ENCODE data around the gene ZNF619. TPM values are rescaled to one million over a fixed set of nuclear protein-coding genes. Genes with fewer than 3 reads are reported as not detected.
A peak's percentile ranks its signal among the peaks of the same experiment; 100 is the strongest.
"Not testable (repeated sequence)": the region's sequence is repeated elsewhere in the genome, so short reads cannot be mapped to it uniquely, and the experiment has no call there.

The ZNF619 gene
- total RNA-seq (2014; rRNA removed; shearing (Covaris generic); ENCODE audit: low replicate concordance): 0.79 and 2.2 TPM in 2 replicates

GRCh38 chr3:40476478-40477470 lies at the start of gene ZNF619:
ZNF619 (plus strand) TSS chr3:40477122; CDS start chr3:40477980, 858 bp downstream.
- H3K36me3 ChIP-seq: no peaks in the 10 kb centered on the region
- no peaks in the 10 kb centered on the region for H3K27me3 ChIP-seq
- peak; percentile 54 for DNase-seq
- H3K4me3 ChIP-seq: peak within 1 kb of the TSS; percentile 70
- H3K9me3 ChIP-seq: no peaks in the 10 kb centered on the region

- H3K27me3 ChIP-seq: no peaks in the 10 kb centered on the region
- H3K36me3 ChIP-seq: no peaks in the 10 kb centered on the region
- no peak overlapping the region for H3K4me3 ChIP-seq
- DNase-seq: no peak
- no peaks in the 10 kb centered on the region for H3K9me3 ChIP-seq
Measured at GRCh38 chr3:40432793-40433192, 44.1 kb upstream of the ZNF619 start.

- no peak for DNase-seq
Measured at GRCh38 chr3:40437889-40438288, 39.0 kb upstream of the ZNF619 start.

GRCh38 chr3:40445062-40445461 lies 31.9 kb upstream of the ZNF619 start:
- H3K36me3 ChIP-seq: no peaks in the 10 kb centered on the region
- H3K27me3 ChIP-seq: no peaks in the 10 kb centered on the region
- no peak overlapping the region for H3K4me3 ChIP-seq
- H3K9me3 ChIP-seq: no peaks in the 10 kb centered on the region
- no peak for DNase-seq

More at GRCh38 chr3:40437889-40438288, 39.0 kb upstream of the ZNF619 start:
- no peaks in the 10 kb centered on the region for H3K27me3 ChIP-seq
- H3K36me3 ChIP-seq: no peaks in the 10 kb centered on the region
- H3K9me3 ChIP-seq: no peaks in the 10 kb centered on the region
- H3K4me3 ChIP-seq: no peak overlapping the region

GRCh38 chr3:40445880-40446279 lies 31.0 kb upstream of the ZNF619 start:
- Histone ChIP-seq H3K4me3 (no peak overlapping the region), H3K9me3 (no peaks in the 10 kb centered on the region), H3K27me3 (no peaks in the 10 kb centered on the region), H3K36me3 (no peaks in the 10 kb centered on the region)
- no peak for DNase-seq

- no peaks in the 10 kb centered on the region for H3K36me3 ChIP-seq
- no peak overlapping the region for H3K4me3 ChIP-seq
- no peak for DNase-seq
- H3K27me3 ChIP-seq: no peaks in the 10 kb centered on the region
- no peaks in the 10 kb centered on the region for H3K9me3 ChIP-seq
Measured at GRCh38 chr3:40450438-40450837, 26.5 kb upstream of the ZNF619 start.

- H3K9me3 ChIP-seq: no peaks in the 10 kb centered on the region
- H3K4me3 ChIP-seq: no peak overlapping the region
- no peaks in the 10 kb centered on the region for H3K36me3 ChIP-seq
- H3K27me3 ChIP-seq: no peaks in the 10 kb centered on the region
- DNase-seq: no peak
Measured at GRCh38 chr3:40451551-40451950, 25.4 kb upstream of the ZNF619 start.

- H3K4me3 ChIP-seq: peak overlapping the region; percentile 69; the same call in 1 of the 2 replicates
- H3K9me3 ChIP-seq: no peaks in the 10 kb centered on the region
- H3K27me3 ChIP-seq: no peaks in the 10 kb centered on the region
- no peaks in the 10 kb centered on the region for H3K36me3 ChIP-seq
- DNase-seq: no peak
Measured at GRCh38 chr3:40452057-40452456, 24.9 kb upstream of the ZNF619 start.

GRCh38 chr3:40452562-40452875 lies 24.4 kb upstream of the ZNF619 start:
- H3K27me3 ChIP-seq: no peaks in the 10 kb centered on the region
- no peaks in the 10 kb centered on the region for H3K9me3 ChIP-seq
- peak overlapping the region; percentile 69 for H3K4me3 ChIP-seq
- peaks cover under 1% of the 10 kb centered on the region for H3K36me3 ChIP-seq
- DNase-seq: no peak

- Histone ChIP-seq H3K27me3 (no peaks in the 10 kb centered on the region), H3K36me3 (peaks cover 6% of the 10 kb centered on the region), H3K4me3 (peak overlapping the region; percentile 69), H3K9me3 (no peaks in the 10 kb centered on the region)
- DNase-seq: peak; percentile 96
Measured at GRCh38 chr3:40452876-40453730, 23.8 kb upstream of the ZNF619 start.

GRCh38 chr3:40453933-40454332 lies 23.0 kb upstream of the ZNF619 start:
- Histone ChIP-seq H3K9me3 (no peaks in the 10 kb centered on the region), H3K36me3 (peaks cover 15% of the 10 kb centered on the region), H3K4me3 (peak overlapping the region; percentile 69), H3K27me3 (no peaks in the 10 kb centered on the region)
- DNase-seq: no peak

- H3K4me3 ChIP-seq: no peak overlapping the region
- peaks cover 27% of the 10 kb centered on the region for H3K36me3 ChIP-seq
- no peaks in the 10 kb centered on the region for H3K27me3 ChIP-seq
- no peak for DNase-seq
- H3K9me3 ChIP-seq: no peaks in the 10 kb centered on the region
Measured at GRCh38 chr3:40455328-40455727, 21.6 kb upstream of the ZNF619 start.

GRCh38 chr3:40456279-40456939 lies 20.5 kb upstream of the ZNF619 start:
- peaks cover 37% of the 10 kb centered on the region for H3K36me3 ChIP-seq
- peak overlapping the region; percentile 64 for H3K4me3 ChIP-seq
- H3K27me3 ChIP-seq: no peaks in the 10 kb centered on the region
- DNase-seq: no peak
- no peaks in the 10 kb centered on the region for H3K9me3 ChIP-seq

- no peaks in the 10 kb centered on the region for H3K27me3 ChIP-seq
- H3K9me3 ChIP-seq: no peaks in the 10 kb centered on the region
- peak within 1 kb of the TSS; percentile 64 for H3K4me3 ChIP-seq
- H3K36me3 ChIP-seq: peaks cover 39% of the 10 kb centered on the region
- DNase-seq: peak; percentile 93
Measured at GRCh38 chr3:40456940-40457823, 19.7 kb upstream of the ZNF619 start, which contains the start of gene RPL14. RPL14 (plus strand) TSS chr3:40457339; CDS start chr3:40457472, 133 bp downstream.

- no peaks in the 10 kb centered on the region for H3K27me3 ChIP-seq
- peaks cover 50% of the 10 kb centered on the region for H3K36me3 ChIP-seq
- no peak for DNase-seq
- H3K4me3 ChIP-seq: peak overlapping the region; percentile 64
- H3K9me3 ChIP-seq: no peaks in the 10 kb centered on the region
Measured at GRCh38 chr3:40458473-40458872, 18.4 kb upstream of the ZNF619 start.

GRCh38 chr3:40460481-40460880 lies 16.4 kb upstream of the ZNF619 start:
- not testable (repeated sequence) for H3K4me3 ChIP-seq, H3K9me3 ChIP-seq, H3K27me3 ChIP-seq, DNase-seq
- H3K36me3 ChIP-seq: peaks cover 63% of the 10 kb centered on the region
